ENCODE results near the gene MRPL38. TPM values are rescaled to one million over a fixed set of nuclear protein-coding genes. Genes with fewer than 3 reads are reported as not detected.
"Not testable (repeated sequence)": the region's sequence is repeated elsewhere in the genome, so short reads cannot be mapped to it uniquely, and the experiment has no call there.

MRPL38 gene
- total and polyA plus RNA-seq, 2 donors: 30.5 to 78.6 TPM

GRCh38 chr17:75885860-75886259, 18.8 kb downstream of the MRPL38 start:
- H3K4me3 ChIP-seq (ENCODE audit: low read length in 2 of 2); H3K27ac ChIP-seq (ENCODE audit: low read depth in 1 of 2, low read length in 1 of 2); H3K4me1 ChIP-seq (ENCODE audit: control insufficient read depth in 2 of 2, insufficient read depth in 2 of 2, low read length in 2 of 2); H3K27me3 ChIP-seq (ENCODE audit: control insufficient read depth in 2 of 2, insufficient read depth in 1 of 2, low read length in 1 of 2); DNase-seq (ENCODE audit: low read depth in 6 of 9, low spot score in 9 of 9); H3K9me3 ChIP-seq (ENCODE audit: control insufficient read depth in 2 of 2, insufficient read depth in 1 of 2, low read length in 1 of 2): not testable (repeated sequence)
- WGBS: 95% methylated on average over 9 of the region's 9 CpGs
- peaks cover 1 to 14% of the 10 kb centered on the region in 2 donors for H3K36me3 ChIP-seq (ENCODE audit: control insufficient read depth in 2 of 2, insufficient read depth in 2 of 2, low read length in 1 of 2)

- no peak overlapping the region for H3K27ac ChIP-seq (ENCODE audit: low read depth in 1 of 2, low read length in 1 of 2)
- H3K4me3 ChIP-seq (ENCODE audit: low read length in 2 of 2): no peak overlapping the region
- peaks cover 0 to 10% of the 10 kb centered on the region in 2 donors for H3K36me3 ChIP-seq (ENCODE audit: control insufficient read depth in 2 of 2, insufficient read depth in 2 of 2, low read length in 1 of 2)
- WGBS: 84% methylated on average over 8 of the region's 8 CpGs
- no peak for DNase-seq (ENCODE audit: low read depth in 6 of 9, low spot score in 9 of 9)
- peaks cover 0 to 13% of the 10 kb centered on the region in 2 donors for H3K27me3 ChIP-seq (ENCODE audit: control insufficient read depth in 2 of 2, insufficient read depth in 1 of 2, low read length in 1 of 2)
- H3K4me1 ChIP-seq (ENCODE audit: control insufficient read depth in 2 of 2, insufficient read depth in 2 of 2, low read length in 2 of 2): no peaks in the 10 kb centered on the region
- H3K9me3 ChIP-seq (ENCODE audit: control insufficient read depth in 2 of 2, insufficient read depth in 1 of 2, low read length in 1 of 2): no peaks in the 10 kb centered on the region
Measured at GRCh38 chr17:75885431-75885830, 19.3 kb downstream of the MRPL38 start.

GRCh38 chr17:75881678-75882454, 22.8 kb downstream of the MRPL38 start:
- no peaks in the 10 kb centered on the region for H3K36me3 ChIP-seq (ENCODE audit: control insufficient read depth in 2 of 2, insufficient read depth in 2 of 2, low read length in 1 of 2)
- H3K4me1 ChIP-seq (ENCODE audit: control insufficient read depth in 2 of 2, insufficient read depth in 2 of 2, low read length in 2 of 2): peaks cover 9 to 15% of the 10 kb centered on the region in 2 donors
- DNase-seq (ENCODE audit: low read depth in 6 of 9, low spot score in 9 of 9): no peak
- WGBS: 85% methylated on average over 15 of the region's 15 CpGs
- H3K27me3 ChIP-seq (ENCODE audit: control insufficient read depth in 2 of 2, insufficient read depth in 1 of 2, low read length in 1 of 2): peaks cover 11 to 49% of the 10 kb centered on the region in 2 donors
- no peak overlapping the region for H3K27ac ChIP-seq (ENCODE audit: low read depth in 1 of 2, low read length in 1 of 2)
- H3K9me3 ChIP-seq (ENCODE audit: control insufficient read depth in 2 of 2, insufficient read depth in 1 of 2, low read length in 1 of 2): peaks cover 0 to 3% of the 10 kb centered on the region in 2 donors
- H3K4me3 ChIP-seq (ENCODE audit: low read length in 2 of 2): no peak overlapping the region

GRCh38 chr17:75880266-75880665, 24.4 kb downstream of the MRPL38 start:
- H3K4me1 ChIP-seq (ENCODE audit: control insufficient read depth in 2 of 2, insufficient read depth in 2 of 2, low read length in 2 of 2): peaks cover 24 to 31% of the 10 kb centered on the region in 2 donors
- H3K4me3 ChIP-seq (ENCODE audit: low read length in 2 of 2): no peak overlapping the region
- H3K27me3 ChIP-seq (ENCODE audit: control insufficient read depth in 2 of 2, insufficient read depth in 1 of 2, low read length in 1 of 2): peaks cover 11 to 56% of the 10 kb centered on the region in 2 donors
- WGBS: 84% methylated on average over 7 of the region's 7 CpGs
- H3K27ac ChIP-seq (ENCODE audit: low read depth in 1 of 2, low read length in 1 of 2): no peak overlapping the region
- no peaks in the 10 kb centered on the region for H3K36me3 ChIP-seq (ENCODE audit: control insufficient read depth in 2 of 2, insufficient read depth in 2 of 2, low read length in 1 of 2)
- no peak for DNase-seq (ENCODE audit: low read depth in 6 of 9, low spot score in 9 of 9)
- peaks cover 0 to 3% of the 10 kb centered on the region in 2 donors for H3K9me3 ChIP-seq (ENCODE audit: control insufficient read depth in 2 of 2, insufficient read depth in 1 of 2, low read length in 1 of 2)

GRCh38 chr17:75878174-75878998, 26.3 kb downstream of the MRPL38 start, which contains the start of gene TRIM47:
Gene TRIM47, minus strand, starts transcription at chr17:75878581. Its CDS starts 33 bp downstream, at chr17:75878548.
- peaks cover 24 to 35% of the 10 kb centered on the region in 2 donors for H3K4me1 ChIP-seq (ENCODE audit: control insufficient read depth in 2 of 2, insufficient read depth in 2 of 2, low read length in 2 of 2)
- H3K9me3 ChIP-seq (ENCODE audit: control insufficient read depth in 2 of 2, insufficient read depth in 1 of 2, low read length in 1 of 2): peaks cover 0 to 3% of the 10 kb centered on the region in 2 donors
- DNase-seq (ENCODE audit: low read depth in 6 of 9, low spot score in 9 of 9): peak in 1 of 9 donors; percentile 36
- H3K27me3 ChIP-seq (ENCODE audit: control insufficient read depth in 2 of 2, insufficient read depth in 1 of 2, low read length in 1 of 2): peaks cover 11 to 56% of the 10 kb centered on the region in 2 donors
- H3K4me3 ChIP-seq (ENCODE audit: low read length in 2 of 2): peak within 1 kb of the TSS; percentile 31 to 58
- under 1% methylated on average over 87 of the region's 87 CpGs for WGBS
- peak within 1 kb of the TSS; percentile 73 to 88 for H3K27ac ChIP-seq (ENCODE audit: low read depth in 1 of 2, low read length in 1 of 2)
- peaks cover 0 to 9% of the 10 kb centered on the region in 2 donors for H3K36me3 ChIP-seq (ENCODE audit: control insufficient read depth in 2 of 2, insufficient read depth in 2 of 2, low read length in 1 of 2)

- Histone ChIP-seq H3K4me1 (ENCODE audit: control insufficient read depth in 2 of 2, insufficient read depth in 2 of 2, low read length in 2 of 2) (peaks cover 24 to 40% of the 10 kb centered on the region in 2 donors), H3K36me3 (ENCODE audit: control insufficient read depth in 2 of 2, insufficient read depth in 2 of 2, low read length in 1 of 2) (peaks cover 0 to 9% of the 10 kb centered on the region in 2 donors), H3K27ac (ENCODE audit: low read depth in 1 of 2, low read length in 1 of 2) (peak overlapping the region; percentile 73 to 88), H3K4me3 (ENCODE audit: low read length in 2 of 2) (peak overlapping the region; percentile 31 to 58), H3K9me3 (ENCODE audit: control insufficient read depth in 2 of 2, insufficient read depth in 1 of 2, low read length in 1 of 2) (peaks cover 0 to 3% of the 10 kb centered on the region in 2 donors), H3K27me3 (ENCODE audit: control insufficient read depth in 2 of 2, insufficient read depth in 1 of 2, low read length in 1 of 2) (peaks cover 11 to 56% of the 10 kb centered on the region in 2 donors)
- DNase-seq (ENCODE audit: low read depth in 6 of 9, low spot score in 9 of 9): peak in 3 of 9 donors; percentile 62 to 72 (median 64)
- under 1% methylated on average over 56 of the region's 56 CpGs for WGBS
Measured at GRCh38 chr17:75877752-75878173, 26.9 kb downstream of the MRPL38 start.

GRCh38 chr17:75876938-75877751, 27.5 kb downstream of the MRPL38 start:
- H3K4me1 ChIP-seq (ENCODE audit: control insufficient read depth in 2 of 2, insufficient read depth in 2 of 2, low read length in 2 of 2): peaks cover 28 to 46% of the 10 kb centered on the region in 2 donors
- peaks cover 11 to 56% of the 10 kb centered on the region in 2 donors for H3K27me3 ChIP-seq (ENCODE audit: control insufficient read depth in 2 of 2, insufficient read depth in 1 of 2, low read length in 1 of 2)
- H3K27ac ChIP-seq (ENCODE audit: low read depth in 1 of 2, low read length in 1 of 2): peak overlapping the region; percentile 73 to 88
- 14% methylated on average over 41 of the region's 41 CpGs for WGBS
- DNase-seq (ENCODE audit: low read depth in 6 of 9, low spot score in 9 of 9): peak in 1 of 9 donors; percentile 37
- H3K36me3 ChIP-seq (ENCODE audit: control insufficient read depth in 2 of 2, insufficient read depth in 2 of 2, low read length in 1 of 2): peaks cover 0 to 9% of the 10 kb centered on the region in 2 donors
- H3K9me3 ChIP-seq (ENCODE audit: control insufficient read depth in 2 of 2, insufficient read depth in 1 of 2, low read length in 1 of 2): peaks cover 0 to 3% of the 10 kb centered on the region in 2 donors
- H3K4me3 ChIP-seq (ENCODE audit: low read length in 2 of 2): peak overlapping the region; percentile 31 to 58

GRCh38 chr17:75876190-75876937, 28.3 kb downstream of the MRPL38 start:
- Histone ChIP-seq H3K4me1 (ENCODE audit: control insufficient read depth in 2 of 2, insufficient read depth in 2 of 2, low read length in 2 of 2) (peaks cover 28 to 46% of the 10 kb centered on the region in 2 donors), H3K27me3 (ENCODE audit: control insufficient read depth in 2 of 2, insufficient read depth in 1 of 2, low read length in 1 of 2) (peaks cover 11 to 53% of the 10 kb centered on the region in 2 donors), H3K4me3 (ENCODE audit: low read length in 2 of 2) (peak overlapping the region; percentile 28 to 58), H3K9me3 (ENCODE audit: control insufficient read depth in 2 of 2, insufficient read depth in 1 of 2, low read length in 1 of 2) (peaks cover 0 to 3% of the 10 kb centered on the region in 2 donors), H3K27ac (ENCODE audit: low read depth in 1 of 2, low read length in 1 of 2) (peak overlapping the region; percentile 73 to 88), H3K36me3 (ENCODE audit: control insufficient read depth in 2 of 2, insufficient read depth in 2 of 2, low read length in 1 of 2) (peaks cover 0 to 9% of the 10 kb centered on the region in 2 donors)
- WGBS: 18% methylated on average over 26 of the region's 26 CpGs
- peak in 6 of 9 donors; percentile 47 to 90 (median 68) for DNase-seq (ENCODE audit: low read depth in 6 of 9, low spot score in 9 of 9)
